Adipose tissue (tissue), 3 donors: ENCODE data around the gene OAF. TPM values are rescaled to one million over a fixed set of nuclear protein-coding genes. Genes with fewer than 3 reads are reported as not detected.
"Not testable (repeated sequence)": the region's sequence is repeated elsewhere in the genome, so short reads cannot be mapped to it uniquely, and the experiment has no call there.

Experiments used
- H3K27ac ChIP-seq: one replicate; pipeline ENCODE4 v1.5.1; 2013; ENCODE audit warnings: low read depth, low read length
- WGBS, 3 donors: extraction: QIAGEN DNeasy Blood & Tissue Kit; methylation state at CpG; one replicate each; pipeline ENCODE4 v1.1.7; 2013; 5-methylcytosine and 5-hydroxymethylcytosine counted together
- polyA plus RNA-seq, 3 donors: library from polyadenylated mRNA; stranded (reverse); fragments of 200-250 nt; gene quantifications; one replicate each; pipeline ENCODE4 v1.2.3, GENCODE V29; 2013
- donor health status: healthy with polysubstance abuse.
- donor health status: Bipolar disorder and iron deficiency.
- donor health status: healthy.

OAF gene
- polyA plus RNA-seq, 3 donors, result 37.0 to 110 (median 49.4) TPM

DNA sequence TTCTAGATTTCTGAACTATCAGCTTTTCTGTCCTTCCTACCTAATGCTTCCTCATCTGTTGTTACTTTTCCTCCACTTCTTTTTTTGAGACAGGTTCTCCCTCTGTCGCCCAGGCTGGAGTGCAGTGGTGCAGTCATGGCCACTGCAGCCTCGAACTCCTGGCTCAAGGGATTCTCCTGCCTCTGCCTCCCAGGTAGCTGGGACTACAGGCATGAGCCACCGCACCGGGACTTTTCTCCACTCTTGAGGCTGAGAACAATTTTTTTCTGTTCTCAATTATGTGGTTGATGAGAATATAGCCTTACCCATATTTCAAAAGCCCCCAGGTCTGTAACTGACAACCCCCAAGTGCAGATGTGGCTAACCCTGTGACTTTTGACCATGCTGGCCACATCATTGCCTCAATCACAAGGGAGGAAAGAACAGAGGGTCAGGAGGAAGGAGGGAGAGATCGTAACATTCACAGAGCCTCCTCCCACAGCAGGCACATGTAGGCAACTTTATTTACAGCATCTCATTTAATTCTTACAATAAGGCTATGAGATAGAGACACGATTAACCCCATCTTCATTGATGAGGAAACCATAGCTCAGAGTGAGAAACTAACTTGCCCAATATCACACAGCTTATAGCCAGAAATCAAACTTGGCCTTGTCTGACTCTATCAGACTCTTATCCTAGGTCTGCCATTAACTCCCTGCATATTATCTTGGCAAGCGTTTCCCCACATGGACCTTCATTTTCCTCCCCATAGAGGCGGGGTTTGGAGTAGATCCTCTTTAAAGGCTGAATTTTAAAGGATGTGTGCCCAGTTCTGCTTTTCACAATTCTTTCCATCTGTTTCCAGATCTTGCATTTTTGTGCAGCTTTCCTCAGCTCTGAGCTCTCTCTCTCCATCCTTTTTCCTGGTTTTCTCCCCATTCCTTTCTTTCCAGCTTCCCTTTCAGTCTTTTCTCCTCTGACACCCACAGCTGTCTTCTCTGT lies 38.7 kb downstream of the OAF start:
- WGBS, 3 donors, result 69 to 75% (median 69%) methylated on average over 8 of the region's 8 CpGs
- no peak overlapping the region for H3K27ac ChIP-seq

DNA sequence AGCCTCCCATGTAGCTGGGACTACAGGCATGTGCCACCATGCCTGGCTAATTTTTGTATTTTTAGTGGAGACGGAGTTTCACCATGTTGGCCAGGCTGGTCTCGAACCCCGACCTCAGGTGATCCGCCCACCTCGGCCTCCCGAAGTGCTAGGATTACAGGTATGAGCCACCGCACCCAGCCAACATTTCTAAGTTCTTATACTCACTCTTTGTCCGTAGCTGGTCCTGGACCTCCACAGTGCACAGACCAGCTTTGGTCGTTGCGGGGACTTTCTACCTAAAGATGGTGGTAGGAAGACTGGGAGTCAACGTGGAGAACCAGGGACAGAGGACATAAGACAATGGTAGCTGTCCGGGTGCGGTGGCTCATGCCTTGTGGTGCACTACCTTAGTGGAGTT lies 42.5 kb downstream of the OAF start:
- H3K27ac ChIP-seq, result not testable (repeated sequence)
- 85 to 94% (median 93%) methylated on average over 13 of the region's 13 CpGs for WGBS, 3 donors

DNA sequence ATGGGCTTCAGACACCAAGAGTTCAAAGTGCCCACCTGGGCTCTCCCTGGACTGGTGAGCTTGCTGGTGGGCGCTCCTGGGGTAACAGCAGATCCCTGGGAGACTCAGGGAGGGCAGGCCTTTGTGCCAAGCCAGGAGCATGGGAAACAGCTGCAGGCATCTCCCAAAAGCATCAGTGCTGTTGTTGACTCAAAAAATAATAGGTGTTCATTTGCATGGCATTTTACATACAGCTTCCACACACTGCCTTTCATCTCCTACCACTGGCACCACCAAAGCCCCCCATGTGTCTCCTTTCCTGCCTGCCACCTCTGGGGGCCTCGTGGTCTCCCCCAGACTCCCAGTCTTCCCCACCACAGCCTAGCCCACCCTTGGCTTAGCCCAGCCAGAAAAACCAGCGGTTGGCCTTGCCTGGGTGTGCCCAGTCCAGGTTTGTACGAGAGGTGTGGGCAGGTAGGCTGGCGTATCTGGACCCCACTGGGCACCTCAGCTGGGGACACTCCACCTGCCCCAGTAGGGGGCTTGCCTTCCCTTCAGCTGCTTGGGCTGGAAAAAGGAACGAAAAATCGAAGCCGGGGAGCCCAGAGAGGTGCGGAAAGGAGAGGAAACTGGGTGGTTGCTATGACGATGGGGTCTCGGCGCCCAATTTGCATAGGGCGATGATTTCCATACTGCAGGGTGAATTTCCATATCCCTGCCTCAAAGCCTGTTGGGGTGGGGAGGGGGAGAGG lies 44.1 kb downstream of the OAF start:
- H3K27ac ChIP-seq, result no peak overlapping the region
- 15 to 23% (median 16%) methylated on average over 13 of the region's 13 CpGs for WGBS, 3 donors

DNA sequence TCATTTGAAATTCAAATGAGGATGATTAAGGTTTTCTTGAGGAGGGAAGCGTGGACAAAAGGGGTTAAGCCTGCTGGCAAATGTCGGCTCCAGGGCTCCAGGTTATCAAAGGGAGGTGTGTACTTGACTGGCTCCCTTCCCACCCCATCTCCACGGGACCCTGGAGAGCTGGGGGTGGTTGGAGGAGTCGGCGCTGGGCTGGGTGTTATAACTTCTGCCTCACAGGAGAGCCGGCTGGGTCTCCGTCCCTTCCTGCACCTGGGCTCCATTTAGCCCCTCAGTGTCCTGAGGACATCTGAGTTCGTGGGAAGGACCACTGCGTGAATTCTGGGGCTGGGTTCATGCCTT lies 44.7 kb downstream of the OAF start:
- no peak overlapping the region for H3K27ac ChIP-seq
- 9 to 25% (median 19%) methylated on average over 9 of the region's 9 CpGs for WGBS, 3 donors

GRCh38 chr11:120256178-120256577 lies 45.3 kb downstream of the OAF start:
- 38 to 68% (median 63%) methylated on average over 4 of the region's 4 CpGs for WGBS, 3 donors
- no peak overlapping the region for H3K27ac ChIP-seq

DNA sequence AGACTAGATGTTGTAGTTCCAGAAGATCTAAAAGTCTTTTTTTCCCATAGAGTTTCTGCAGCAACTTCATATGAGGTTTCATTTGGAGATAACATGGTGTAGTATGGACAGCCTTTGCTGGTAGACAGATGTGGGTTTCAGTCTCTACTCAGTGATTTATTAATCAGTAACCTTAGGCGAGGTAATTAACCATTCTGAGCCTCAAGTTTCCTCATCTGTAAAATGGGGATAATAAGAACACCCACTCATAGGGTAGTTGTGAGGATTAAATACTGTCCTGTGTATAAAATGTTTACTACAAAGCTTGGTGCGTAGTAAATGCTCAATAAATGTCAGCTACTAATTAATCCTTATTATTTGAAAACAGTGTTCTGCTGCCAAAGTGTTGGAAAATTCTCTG lies 45.9 kb downstream of the OAF start:
- WGBS, 3 donors, result 79 to 85% (median 84%) methylated on average over 2 of the region's 2 CpGs
- H3K27ac ChIP-seq, result no peak overlapping the region

DNA sequence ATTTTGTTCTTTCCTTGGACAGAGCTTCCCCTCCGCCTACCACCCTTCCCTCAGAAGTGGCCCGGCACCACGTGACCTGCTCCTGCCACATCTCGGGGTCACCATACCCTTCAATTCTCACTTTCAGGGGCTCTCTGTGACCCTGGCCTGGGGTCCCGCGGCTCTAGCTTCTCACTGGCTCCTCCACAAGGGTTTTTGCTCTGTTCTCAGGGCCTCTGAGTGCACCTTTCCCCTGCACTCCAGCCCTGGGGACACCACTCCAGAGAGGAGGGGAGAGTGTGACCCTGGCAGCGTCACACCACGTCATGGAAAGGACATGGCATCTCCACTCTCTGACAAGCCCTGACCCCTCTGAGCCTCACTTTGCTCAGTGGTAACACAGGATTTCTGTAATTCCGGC lies 46.5 kb downstream of the OAF start:
- no peak overlapping the region for H3K27ac ChIP-seq
- 76 to 86% (median 85%) methylated on average over 9 of the region's 9 CpGs for WGBS, 3 donors

DNA sequence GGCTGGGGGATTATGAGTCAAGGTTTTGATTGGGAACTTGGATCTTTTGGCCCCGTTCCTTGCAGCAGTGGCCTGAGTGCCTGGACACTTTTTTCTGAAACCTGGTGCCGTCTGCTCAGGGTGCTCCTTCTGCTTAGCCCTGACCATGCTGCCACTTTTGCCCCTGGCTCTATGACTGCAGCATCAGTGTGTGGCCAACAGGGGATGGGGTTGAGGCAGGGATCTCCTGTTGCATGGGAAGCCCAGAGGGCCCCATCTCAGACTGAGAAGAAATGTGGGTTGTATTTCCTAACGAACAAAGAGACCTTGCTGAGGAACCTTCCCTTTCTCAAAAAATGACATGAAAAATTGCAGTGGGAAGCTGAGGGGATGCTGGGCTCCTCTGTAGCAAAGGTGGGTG lies 47.8 kb downstream of the OAF start:
- no peak overlapping the region for H3K27ac ChIP-seq
- 67 to 84% (median 83%) methylated on average over 3 of the region's 3 CpGs for WGBS, 3 donors

DNA sequence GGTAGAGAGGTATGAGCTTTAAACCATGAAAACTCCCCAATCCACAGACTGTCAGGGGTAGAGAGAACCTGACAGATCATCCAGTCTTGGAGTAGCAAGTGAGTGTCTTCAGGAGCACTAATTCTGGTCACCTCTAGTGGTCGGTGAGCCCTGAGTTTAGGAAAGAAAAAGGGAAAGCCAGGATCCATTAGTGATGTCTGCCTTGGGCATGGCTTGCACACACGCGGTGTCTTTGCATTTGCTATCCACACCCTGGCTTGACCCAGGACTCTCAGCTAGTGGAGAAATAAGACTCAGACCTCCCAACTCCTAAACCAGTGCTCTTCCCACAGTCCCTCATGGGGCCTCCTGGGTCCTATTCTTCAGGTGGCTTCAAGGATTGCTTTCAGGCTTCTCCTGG lies 48.4 kb downstream of the OAF start:
- H3K27ac ChIP-seq, result no peak overlapping the region

GRCh38 chr11:120259988-120260565 lies 49.2 kb downstream of the OAF start:
- H3K27ac ChIP-seq, result no peak overlapping the region
- WGBS, 3 donors, result 79 to 85% (median 85%) methylated on average over 7 of the region's 7 CpGs

More for the DNA sequence above, 48.4 kb downstream of the OAF start:
- WGBS, 3 donors, result 91 to 94% (median 93%) methylated on average over 3 of the region's 3 CpGs

DNA sequence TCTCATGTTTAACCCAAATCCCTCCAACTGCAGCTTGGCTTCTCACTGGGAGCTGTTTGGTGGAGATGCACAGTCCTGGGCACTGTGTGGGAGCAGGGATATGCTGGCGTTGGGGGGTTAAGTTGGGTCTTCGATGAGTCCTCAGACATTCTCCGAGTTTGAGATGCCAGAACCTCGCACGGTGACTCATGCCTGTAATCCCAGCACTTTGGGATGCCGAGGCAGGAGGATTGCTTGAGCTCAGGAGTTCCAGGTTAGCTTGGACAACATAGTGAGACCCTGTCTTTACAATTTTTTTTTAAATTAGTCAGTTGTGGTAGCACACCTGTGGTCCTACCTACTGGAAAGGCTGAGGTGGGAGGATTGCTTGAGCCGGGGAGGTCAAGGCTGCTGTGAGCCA lies 49.8 kb downstream of the OAF start:
- WGBS, 3 donors, result 84 to 87% (median 87%) methylated on average over 7 of the region's 7 CpGs

DNA sequence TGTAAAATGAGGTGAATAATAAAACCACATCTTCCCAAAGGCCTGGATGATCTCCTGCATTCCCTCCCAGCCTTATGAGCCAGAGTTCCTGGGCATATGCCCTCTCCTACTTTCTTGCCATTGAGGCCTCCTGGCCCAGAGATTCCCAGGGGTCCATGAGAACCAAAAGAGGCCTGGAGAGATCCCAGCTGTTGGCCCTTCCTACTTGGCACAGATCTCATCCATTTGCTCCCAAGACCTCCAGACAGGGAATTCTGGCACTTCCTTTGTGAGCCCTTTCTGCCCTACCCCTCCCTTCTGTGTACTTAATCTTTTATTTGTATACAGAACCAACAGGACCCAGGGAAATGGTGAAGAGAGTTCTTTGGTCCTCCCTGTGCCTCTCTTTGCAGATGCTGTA lies 50.5 kb downstream of the OAF start:
- no peak overlapping the region for H3K27ac ChIP-seq

More for the DNA sequence above, 49.8 kb downstream of the OAF start:
- H3K27ac ChIP-seq, result no peak overlapping the region

DNA sequence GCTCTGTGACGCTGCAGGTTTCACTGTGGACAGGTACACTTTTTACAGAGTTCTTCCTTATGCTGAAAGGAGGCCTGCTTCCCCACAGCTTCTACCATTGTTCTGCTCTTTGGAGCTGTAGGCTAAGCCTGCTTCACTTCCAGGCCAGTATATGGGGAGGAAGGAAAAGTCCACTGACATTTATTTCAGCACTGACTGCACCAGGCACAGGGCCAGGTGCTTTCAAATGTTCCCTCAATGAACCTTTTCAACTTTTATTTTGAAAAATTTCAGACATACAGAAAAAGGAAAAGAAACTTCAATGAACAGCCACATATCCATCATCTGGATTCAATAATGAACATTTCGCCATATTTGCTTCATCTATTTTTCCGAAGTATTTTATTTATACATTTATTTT lies 51.1 kb downstream of the OAF start:
- no peak overlapping the region for H3K27ac ChIP-seq
- WGBS, 3 donors, result 76 to 91% (median 79%) methylated on average over 3 of the region's 3 CpGs

DNA sequence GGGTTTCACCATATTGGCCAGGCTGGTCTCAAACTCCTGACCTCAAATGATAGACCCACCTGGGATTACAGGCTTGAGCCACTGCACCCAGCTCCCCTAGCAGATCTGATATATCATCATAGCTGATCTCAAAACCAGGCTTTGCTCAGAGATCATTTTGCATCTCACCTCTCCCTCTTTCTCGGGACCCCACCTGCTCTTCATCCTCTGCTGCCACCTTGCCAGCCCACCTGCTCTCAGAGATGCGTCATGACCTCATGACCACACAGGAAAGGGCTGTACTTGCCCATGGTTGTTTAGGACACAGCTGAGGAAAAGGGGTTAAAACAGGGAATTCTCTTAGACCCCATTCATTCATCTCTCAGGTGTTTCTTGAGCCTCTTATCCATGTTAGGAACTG lies 56.5 kb downstream of the OAF start:
- H3K27ac ChIP-seq, result no peak overlapping the region
- WGBS, 3 donors, result 68 to 78% (median 75%) methylated on average over 2 of the region's 2 CpGs

DNA sequence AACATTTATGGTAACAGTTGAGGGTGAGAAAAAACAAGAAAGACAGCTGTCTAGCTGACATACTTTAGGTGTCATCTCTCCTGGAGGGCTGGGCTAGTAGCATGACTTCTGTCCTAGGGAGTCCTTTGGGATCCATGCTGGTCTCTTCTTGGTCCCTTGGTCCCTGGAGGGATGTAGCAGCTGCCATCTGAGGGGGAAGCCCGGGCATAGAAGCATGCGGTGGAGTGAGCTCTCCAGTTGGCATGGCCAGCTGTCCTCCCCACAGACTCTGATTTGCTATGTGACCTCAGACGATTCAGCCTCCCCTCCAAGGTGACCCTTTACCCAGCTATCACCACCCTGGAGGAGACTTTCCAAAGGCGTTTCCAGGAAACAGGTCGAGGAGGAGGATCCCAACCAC lies 57.9 kb downstream of the OAF start:
- 70 to 78% (median 77%) methylated on average over 5 of the region's 5 CpGs for WGBS, 3 donors
- no peak overlapping the region for H3K27ac ChIP-seq

DNA sequence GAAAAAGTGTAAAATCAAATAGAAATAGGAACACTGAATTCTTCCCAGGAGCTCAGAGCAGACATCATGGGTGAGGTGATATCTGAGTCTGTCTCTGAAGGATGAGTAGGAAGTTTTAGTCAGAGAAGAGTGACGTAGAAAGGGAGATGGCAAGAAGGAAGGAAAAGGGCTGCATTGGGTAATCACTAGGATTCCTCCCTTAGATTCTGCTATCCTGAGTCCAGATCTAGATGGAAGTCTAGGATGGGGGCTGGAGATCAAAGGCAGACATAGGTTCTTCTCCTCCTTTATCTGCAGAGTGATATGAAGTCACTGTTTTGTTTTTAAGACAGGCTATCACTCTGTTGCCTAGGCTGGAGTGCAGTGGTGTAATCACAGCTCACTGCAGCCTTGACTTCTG lies 59.6 kb downstream of the OAF start:
- WGBS, 3 donors, result 37 to 88% (median 72%) methylated on average over 1 of the region's 1 CpG
- H3K27ac ChIP-seq, result no peak overlapping the region

DNA sequence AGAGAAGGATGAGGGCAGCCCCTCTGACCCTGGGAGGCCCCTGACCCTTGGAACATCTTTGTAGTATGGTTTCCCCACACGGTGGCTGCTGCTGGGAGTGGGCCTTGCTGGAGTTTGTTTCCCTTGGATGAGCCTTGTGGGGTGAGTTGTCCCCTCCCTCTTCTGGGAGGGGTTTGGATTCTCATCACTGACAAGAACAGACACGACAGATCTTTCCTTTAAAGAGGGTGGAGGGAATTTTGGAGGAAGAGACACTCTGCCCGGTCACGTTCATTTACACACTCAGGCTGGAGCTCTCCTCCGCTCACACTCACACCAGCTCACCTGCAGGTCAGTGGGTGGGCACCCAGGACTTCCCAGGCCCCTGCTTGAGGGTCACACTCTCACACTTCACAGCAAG lies 60.8 kb downstream of the OAF start:
- WGBS, 3 donors, result 81 to 88% (median 81%) methylated on average over 5 of the region's 5 CpGs
- H3K27ac ChIP-seq, result no peak overlapping the region

DNA sequence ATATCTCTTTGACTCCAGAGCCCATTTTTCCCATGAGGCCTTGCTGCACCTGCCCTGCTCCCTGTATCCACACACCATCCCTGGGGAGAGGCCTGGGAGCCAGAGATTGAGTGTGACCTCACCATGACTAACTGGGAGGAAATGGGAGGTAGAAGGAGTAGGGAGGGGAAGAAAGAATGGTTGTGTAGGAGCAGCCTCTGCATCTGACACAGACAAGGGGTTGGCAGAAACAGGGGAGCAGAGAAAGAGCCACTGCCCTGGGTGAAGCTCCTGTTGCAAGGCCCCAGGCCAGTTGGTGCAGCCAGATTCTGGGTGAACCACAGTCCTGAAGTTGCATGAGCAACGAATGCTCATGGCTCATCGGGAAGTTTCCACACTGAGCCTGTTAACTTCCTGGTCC lies 61.5 kb downstream of the OAF start:
- H3K27ac ChIP-seq, result no peak overlapping the region
- WGBS, 3 donors, result 71 to 91% (median 76%) methylated on average over 2 of the region's 2 CpGs

DNA sequence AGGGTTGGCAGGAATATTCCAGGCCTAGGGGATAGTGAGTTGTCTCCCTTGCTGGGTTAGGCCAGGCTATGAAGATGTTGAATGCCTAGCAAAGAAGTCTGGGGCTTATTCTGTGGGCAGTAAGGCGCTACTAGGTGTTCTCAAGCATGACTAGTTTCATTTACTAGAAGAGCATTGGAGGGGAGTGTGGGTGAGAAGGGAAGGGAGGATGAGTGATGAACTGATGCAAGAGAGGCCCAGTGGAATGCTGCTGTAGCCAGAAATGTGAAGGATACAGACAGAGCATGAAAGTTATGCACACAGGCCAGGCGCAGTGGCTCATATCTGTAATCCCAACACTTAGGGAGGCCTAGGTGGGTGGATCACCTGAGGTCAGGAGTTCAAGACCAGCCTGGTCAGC lies 62.6 kb downstream of the OAF start:
- no peak overlapping the region for H3K27ac ChIP-seq
- WGBS, 3 donors, result 92 to 98% (median 96%) methylated on average over 2 of the region's 2 CpGs
